HepG2 (cell line): ENCODE results near the gene PCDHA6. TPM values are rescaled to one million over a fixed set of nuclear protein-coding genes. Genes with fewer than 3 reads are reported as not detected.

Experiments used
- CTCF ChIP-seq: sonication (generic); formaldehyde crosslinking; IDR thresholded peaks from 2 replicates; pipeline ENCODE4 v1.5.0; 2020; ENCODE audit warnings: mild to moderate bottlenecking, missing genetic modification reagents, moderate library complexity
- ELF3 ChIP-seq: IDR thresholded peaks from 2 replicates; pipeline ENCODE4 v1.6.1; 2016; ENCODE audit warnings: missing genetic modification reagents, missing compliant biosample characterization
- MED13 ChIP-seq: sonication (generic); formaldehyde crosslinking; IDR thresholded peaks from 2 replicates; pipeline ENCODE4 v1.5.0; 2020; ENCODE audit warnings: missing genetic modification reagents
- REST ChIP-seq, 2 experiments: IDR thresholded peaks; 2 replicates each; pipeline ENCODE4 v1.6.1; 2011 to 2012; ENCODE audit warnings: low read length in 2 of 2, borderline replicate concordance in 1 of 2, low read depth in 1 of 2, mild to moderate bottlenecking in 1 of 2, moderate library complexity in 1 of 2
- THAP8 ChIP-seq: sonication (generic); formaldehyde crosslinking; IDR thresholded peaks from 2 replicates; pipeline ENCODE4 v1.5.1; 2020; ENCODE audit warnings: missing genetic modification reagents, mild to moderate bottlenecking, borderline replicate concordance
- TRAFD1 ChIP-seq: sonication (generic); formaldehyde crosslinking; IDR thresholded peaks from 2 replicates; pipeline ENCODE4 v1.5.1; 2020; ENCODE audit warnings: missing genetic modification reagents, mild to moderate bottlenecking, borderline replicate concordance
- ZNF607 ChIP-seq: sonication (generic); formaldehyde crosslinking; IDR thresholded peaks from 2 replicates; pipeline ENCODE4 v1.5.1; 2020; ENCODE audit warnings: missing genetic modification reagents, mild to moderate bottlenecking, borderline replicate concordance
- polyA plus RNA-seq, 8 experiments: library from polyadenylated mRNA; depleted of rRNA in 3 of 8; stranded (reverse) in 7 of 8; unstranded in 1 of 8; fragments of >200 nt; fragmentation: Illumina TruSeq in 4 of 8; extraction: Trizol in 4 of 8; gene quantifications; 2 replicates each; pipeline versions ENCODE4 v1.2.1 to v1.2.3, GENCODE V29; 2011 to 2016; ENCODE audit warnings: low read depth in 4 of 8, missing spikeins in 1 of 8, mixed read lengths in 1 of 8; ENCODE audit not compliant: insufficient read depth in 1 of 8
- total RNA-seq, 5 experiments: library from RNA; depleted of rRNA; stranded (reverse); fragments of >200 nt; fragmentation: Illumina TruSeq; extraction: Trizol; gene quantifications; 2 replicates each; pipeline ENCODE4 v1.2.3, GENCODE V29; 2016; ENCODE audit warnings: low read depth in 1 of 5

PCDHA6 gene
- total and polyA plus RNA-seq, 2 of the 13 experiments (the other 11 are each of a cell fraction or from before 2014, with no cell fraction given), result not detected

DNA sequence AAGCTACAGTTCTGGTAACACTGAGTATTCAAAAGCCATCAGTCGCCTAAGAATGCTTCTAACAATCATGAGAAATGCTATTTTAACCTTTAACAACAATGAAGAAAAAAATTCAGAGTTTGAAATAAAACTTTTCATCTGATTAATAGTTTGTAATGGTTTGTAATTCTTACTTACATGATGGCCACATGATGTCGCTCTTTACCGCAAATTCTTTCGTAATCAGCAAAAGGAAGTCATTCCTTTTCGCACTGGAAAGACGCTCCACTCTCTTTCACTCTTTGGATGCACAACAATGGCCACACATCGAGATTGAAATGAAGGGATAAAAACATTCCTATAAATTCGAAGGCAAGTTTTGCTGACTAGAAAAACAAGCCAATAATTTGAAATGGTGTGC is 6.2 kb downstream of the PCDHA6 start, which contains the start of gene PCDHA7 (continued):
- TF ChIP-seq REST (IDR thresholded peaks at IDR 0.05; ENCODE audit: borderline replicate concordance in 1 of 2, low read depth in 1 of 2, low read length in 2 of 2), result no peak
- TF ChIP-seq ELF3, result peak; percentile 32; the same call in 1 of the 2 replicates
- no peak for TF ChIP-seq ZNF607
- no peak for TF ChIP-seq MED13 (CRISPR knock-in tag)
- peak; percentile 54 for TF ChIP-seq CTCF (CRISPR knock-in tag)
- no peak for TF ChIP-seq THAP8 (CRISPR knock-in tag)
- no peak for TF ChIP-seq TRAFD1 (CRISPR knock-in tag)
